HL-60 (cell line): Measurements from ENCODE around the gene GRB10.

Source experiments
- DNase-seq, 2 experiments: peaks; one replicate each; pipeline ENCODE4 v3.0.0-alpha.2; 2010 to 2020; ENCODE audit warnings: low read depth in 1 of 2, low spot score in 1 of 2
- H3K27ac ChIP-seq: fragments of 250-450 bp; sonication (Bioruptor Pico); replicated peaks from 2 replicates; pipeline ENCODE4 v1.5.1; 2020; ENCODE audit warnings: mild to moderate bottlenecking, moderate library complexity
- H3K27me3 ChIP-seq: fragments of 250-450 bp; sonication (Bioruptor Pico); 2 replicates; pipeline ENCODE4 v1.5.1; 2021; ENCODE audit warnings: mild to moderate bottlenecking, moderate library complexity; ENCODE audit not compliant: insufficient read depth, poor library complexity, severe bottlenecking
- H3K4me3 ChIP-seq: replicated peaks from 2 replicates; pipeline ENCODE4 v1.5.1; 2011; ENCODE audit warnings: mild to moderate bottlenecking, control low read depth, low read length; ENCODE audit not compliant: insufficient read depth
- GABPA ChIP-seq: IDR thresholded peaks from 2 replicates; pipeline ENCODE4 v1.6.1; 2012; ENCODE audit warnings: low read depth
- POLR2AphosphoS5 ChIP-seq: IDR thresholded peaks from 2 replicates; pipeline ENCODE4 v1.6.1; 2012; ENCODE audit warnings: low read depth
- SPI1 ChIP-seq: IDR thresholded peaks from 2 replicates; pipeline ENCODE4 v1.6.1; 2012; ENCODE audit warnings: low read depth, mild to moderate bottlenecking, borderline replicate concordance
- long read RNA-seq: library from polyadenylated mRNA; unstranded; transcript quantifications from one replicate; pipeline ENCODE4 v2.0.0, GENCODE V29; 2020
- TF ChIP-seq, protein P1 (sequence below): IDR thresholded peaks from one replicate; pipeline ENCODE4 v1.5.1; 2011; ENCODE audit warnings: low read length, control low read depth, inconsistent platforms; ENCODE audit not compliant: insufficient read depth
- TF ChIP-seq, protein P2 (sequence below): IDR thresholded peaks from 2 replicates; pipeline ENCODE4 v1.6.1; 2012; ENCODE audit warnings: low read depth; ENCODE audit not compliant: insufficient replicate concordance

The GRB10 gene
- long read RNA-seq, full-length matches to known transcripts = 3 of 62 reads
- long read RNA-seq, partial matches to known transcripts = 11 of 62 reads
- long read RNA-seq, other reads (novel, unspliced or antisense) = 48 of 62 reads

DNA sequence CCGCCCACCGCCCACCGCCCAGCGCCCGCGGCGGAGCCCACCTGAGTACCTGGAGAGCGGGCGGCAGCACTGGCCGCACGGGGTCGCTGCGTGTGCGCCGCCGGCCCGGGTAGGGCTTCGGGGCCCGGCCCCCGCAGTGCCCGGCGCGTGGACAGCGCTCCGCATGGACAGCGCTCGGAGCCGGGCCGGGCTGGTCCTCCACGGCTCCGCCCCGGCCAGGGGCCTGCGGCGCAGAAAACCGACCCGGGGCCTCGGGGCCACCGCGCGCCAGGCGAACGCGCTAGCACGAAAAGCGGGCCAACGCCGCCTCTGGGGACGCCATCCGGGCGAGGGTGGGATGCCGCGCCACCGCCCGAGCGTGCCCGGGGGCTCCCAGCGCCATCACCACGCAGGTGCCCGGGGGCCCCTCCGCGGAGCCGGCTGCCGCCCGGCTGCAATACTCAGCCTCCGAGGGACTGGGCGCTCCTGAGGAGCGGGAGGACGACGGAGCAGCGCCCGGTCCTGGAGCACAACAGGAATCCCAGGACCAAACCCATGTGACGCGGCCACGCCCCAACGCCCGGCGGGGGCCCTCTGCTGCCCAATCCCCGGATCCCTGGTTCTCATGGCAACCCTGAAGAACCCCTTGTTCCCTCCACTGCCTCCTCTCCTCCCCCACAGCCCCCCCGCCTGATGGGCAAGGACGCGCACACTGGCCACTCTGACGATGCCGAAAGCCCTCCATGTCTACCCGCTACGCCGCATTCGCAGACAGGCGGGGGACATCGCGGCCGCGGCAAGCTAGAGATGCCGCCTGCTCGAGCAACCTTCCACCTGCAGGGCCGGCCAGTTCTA is at the start of gene GRB10:
TSS of gene GRB10 (minus strand) at position 522 of the 834 bp plus-strand sequence. CDS start 50,574 bp downstream, outside the sequence.
- H3K4me3 ChIP-seq = no peak within 1 kb of the TSS
- TF ChIP-seq GABPA = no peak
- no peak for TF ChIP-seq SPI1
- TF ChIP-seq, protein P1, sequence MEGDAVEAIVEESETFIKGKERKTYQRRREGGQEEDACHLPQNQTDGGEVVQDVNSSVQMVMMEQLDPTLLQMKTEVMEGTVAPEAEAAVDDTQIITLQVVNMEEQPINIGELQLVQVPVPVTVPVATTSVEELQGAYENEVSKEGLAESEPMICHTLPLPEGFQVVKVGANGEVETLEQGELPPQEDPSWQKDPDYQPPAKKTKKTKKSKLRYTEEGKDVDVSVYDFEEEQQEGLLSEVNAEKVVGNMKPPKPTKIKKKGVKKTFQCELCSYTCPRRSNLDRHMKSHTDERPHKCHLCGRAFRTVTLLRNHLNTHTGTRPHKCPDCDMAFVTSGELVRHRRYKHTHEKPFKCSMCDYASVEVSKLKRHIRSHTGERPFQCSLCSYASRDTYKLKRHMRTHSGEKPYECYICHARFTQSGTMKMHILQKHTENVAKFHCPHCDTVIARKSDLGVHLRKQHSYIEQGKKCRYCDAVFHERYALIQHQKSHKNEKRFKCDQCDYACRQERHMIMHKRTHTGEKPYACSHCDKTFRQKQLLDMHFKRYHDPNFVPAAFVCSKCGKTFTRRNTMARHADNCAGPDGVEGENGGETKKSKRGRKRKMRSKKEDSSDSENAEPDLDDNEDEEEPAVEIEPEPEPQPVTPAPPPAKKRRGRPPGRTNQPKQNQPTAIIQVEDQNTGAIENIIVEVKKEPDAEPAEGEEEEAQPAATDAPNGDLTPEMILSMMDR = no peak
- TF ChIP-seq, protein P2, sequence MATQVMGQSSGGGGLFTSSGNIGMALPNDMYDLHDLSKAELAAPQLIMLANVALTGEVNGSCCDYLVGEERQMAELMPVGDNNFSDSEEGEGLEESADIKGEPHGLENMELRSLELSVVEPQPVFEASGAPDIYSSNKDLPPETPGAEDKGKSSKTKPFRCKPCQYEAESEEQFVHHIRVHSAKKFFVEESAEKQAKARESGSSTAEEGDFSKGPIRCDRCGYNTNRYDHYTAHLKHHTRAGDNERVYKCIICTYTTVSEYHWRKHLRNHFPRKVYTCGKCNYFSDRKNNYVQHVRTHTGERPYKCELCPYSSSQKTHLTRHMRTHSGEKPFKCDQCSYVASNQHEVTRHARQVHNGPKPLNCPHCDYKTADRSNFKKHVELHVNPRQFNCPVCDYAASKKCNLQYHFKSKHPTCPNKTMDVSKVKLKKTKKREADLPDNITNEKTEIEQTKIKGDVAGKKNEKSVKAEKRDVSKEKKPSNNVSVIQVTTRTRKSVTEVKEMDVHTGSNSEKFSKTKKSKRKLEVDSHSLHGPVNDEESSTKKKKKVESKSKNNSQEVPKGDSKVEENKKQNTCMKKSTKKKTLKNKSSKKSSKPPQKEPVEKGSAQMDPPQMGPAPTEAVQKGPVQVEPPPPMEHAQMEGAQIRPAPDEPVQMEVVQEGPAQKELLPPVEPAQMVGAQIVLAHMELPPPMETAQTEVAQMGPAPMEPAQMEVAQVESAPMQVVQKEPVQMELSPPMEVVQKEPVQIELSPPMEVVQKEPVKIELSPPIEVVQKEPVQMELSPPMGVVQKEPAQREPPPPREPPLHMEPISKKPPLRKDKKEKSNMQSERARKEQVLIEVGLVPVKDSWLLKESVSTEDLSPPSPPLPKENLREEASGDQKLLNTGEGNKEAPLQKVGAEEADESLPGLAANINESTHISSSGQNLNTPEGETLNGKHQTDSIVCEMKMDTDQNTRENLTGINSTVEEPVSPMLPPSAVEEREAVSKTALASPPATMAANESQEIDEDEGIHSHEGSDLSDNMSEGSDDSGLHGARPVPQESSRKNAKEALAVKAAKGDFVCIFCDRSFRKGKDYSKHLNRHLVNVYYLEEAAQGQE = no peak
- TF ChIP-seq POLR2AphosphoS5 = no peak
- no peak within 1 kb of the TSS for H3K27ac ChIP-seq
- DNase-seq = no peak
- H3K27me3 ChIP-seq = no peaks in the 10 kb centered on the region

DNA sequence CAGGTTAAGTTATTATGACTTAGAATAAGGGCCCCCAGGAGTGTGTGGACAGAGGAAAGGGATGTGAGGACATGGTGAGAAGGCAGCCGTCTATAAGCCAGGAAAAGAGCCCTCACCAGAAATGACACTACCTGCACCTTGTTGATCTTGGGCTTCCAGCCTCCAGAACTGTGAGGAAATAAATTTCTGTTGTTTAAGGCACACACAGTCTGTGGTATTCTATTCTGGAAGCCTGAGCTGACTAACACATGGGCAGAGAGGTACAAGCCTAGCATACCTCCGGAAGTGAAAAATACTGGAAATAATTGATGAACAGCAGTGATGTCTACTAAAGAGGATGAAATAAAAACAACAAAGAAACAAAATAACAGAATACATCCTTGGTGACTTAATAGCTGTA is 46.1 kb upstream of the GRB10 start:
- H3K27me3 ChIP-seq = no peaks in the 10 kb centered on the region
- TF ChIP-seq, protein P2 = no peak
- TF ChIP-seq POLR2AphosphoS5 = no peak
- TF ChIP-seq, protein P1 = no peak
- TF ChIP-seq SPI1 = no peak
- no peak for TF ChIP-seq GABPA
- no peak overlapping the region for H3K4me3 ChIP-seq
- no peak overlapping the region for H3K27ac ChIP-seq
- no peak for DNase-seq

DNA sequence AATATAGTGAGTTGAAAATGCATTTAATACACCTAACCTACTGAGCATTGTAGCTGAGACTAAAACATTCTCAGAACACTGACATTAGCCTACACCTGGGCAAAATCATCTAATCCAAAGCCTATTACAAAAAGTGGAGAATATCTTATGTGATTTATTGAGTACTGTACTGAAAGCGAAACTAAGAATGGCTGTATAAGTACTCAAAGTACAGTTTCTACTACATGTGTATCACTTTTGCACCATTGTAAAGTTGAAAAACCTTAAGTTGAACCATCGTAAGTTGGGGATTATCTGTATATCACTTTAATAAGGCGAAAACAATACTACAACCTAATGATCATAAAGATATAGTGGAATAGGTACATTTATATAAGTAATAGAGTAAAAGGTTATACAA is 45.4 kb upstream of the GRB10 start:
- Histone ChIP-seq H3K27ac (no peak overlapping the region), H3K27me3 (no peaks in the 10 kb centered on the region), H3K4me3 (no peak overlapping the region)
- no peak for DNase-seq
- TF ChIP-seq SPI1 (no peak), GABPA (no peak), POLR2AphosphoS5 (no peak)
- TF ChIP-seq, protein P1 = no peak
- TF ChIP-seq, protein P2 = no peak
